ENCODE measurements around the gene DPP10. TPM values are rescaled to one million over a fixed set of nuclear protein-coding genes. Genes with fewer than 3 reads are reported as not detected.

Gene DPP10
- total and polyA plus RNA-seq, 2 of the 13 experiments (the other 11 are each of a cell fraction or from before 2014, with no cell fraction given): 0.95 to 1.7 TPM

DNA sequence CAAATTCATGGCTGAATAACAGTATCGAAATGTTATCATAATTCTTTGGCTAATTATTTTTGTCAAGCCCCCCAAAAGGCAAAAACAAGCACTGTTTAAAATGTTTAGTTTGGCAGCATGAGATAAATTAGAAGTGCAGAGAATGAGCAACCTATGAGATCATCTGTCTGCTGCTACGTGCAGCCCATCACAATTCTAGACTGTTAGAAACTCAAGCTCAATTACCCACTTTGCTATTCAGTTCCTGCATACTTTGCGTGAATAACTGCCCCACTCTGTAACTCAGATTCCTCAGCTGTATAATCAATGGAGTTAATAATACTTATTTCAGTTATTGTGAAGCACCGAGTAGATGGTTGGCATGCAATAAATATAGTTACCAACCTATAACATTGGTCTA lies 1181.9 kb downstream of the DPP10 start:
- Histone ChIP-seq H3K79me2 (ENCODE audit: insufficient read depth, low read length) (no peaks in the 10 kb centered on the region), H3K4me3 (replicated peaks in 1 of 3; ENCODE audit: insufficient read depth in 1 of 3, low read depth in 2 of 3, low read length in 3 of 3) (no peak overlapping the region), H3K27me3 (ENCODE audit: control insufficient read depth in 1 of 2, insufficient read depth in 2 of 2, low read length in 2 of 2) (no peaks in the 10 kb centered on the region), H3K4me1 (ENCODE audit: insufficient read depth, low read length) (no peaks in the 10 kb centered on the region), H3K27ac (ENCODE audit: extremely low read length, insufficient read depth, low read length) (no peak overlapping the region), H3K4me2 (ENCODE audit: low read depth, low read length) (no peak overlapping the region), H4K20me1 (ENCODE audit: insufficient read depth, low read length) (no peaks in the 10 kb centered on the region), H2AFZ (ENCODE audit: low read length) (no peak overlapping the region), H3K36me3 (replicated peaks in 1 of 2; ENCODE audit: control insufficient read depth in 1 of 2, insufficient read depth in 2 of 2, low read length in 2 of 2) (no peaks in the 10 kb centered on the region), H3K9ac (ENCODE audit: insufficient read depth, low read depth, low read length) (no peak overlapping the region), H3K9me3 (ENCODE audit: low read length) (peaks cover 88% of the 10 kb centered on the region)
- FAIRE-seq: no peak
- 19% methylated on average over 4 of the region's 4 CpGs for whole genome bisulfite sequencing (ENCODE audit: low lambda C conversion rate)
- ChIA-PET CTCF (ENCODE audit: low intra/inter-chr PET ratio, low total read pairs) (no interaction called here), POLR2A (no interaction called here)
- in situ Hi-C loops (cut with HindIII; ENCODE audit: extremely low pct_ligation_motif_present, low pct_unique_long_range_greater_than_20kb): no loop called here
- BruUV-seq (replicated peaks): no TSS peak
- intact Hi-C loops (cut with micrococcal nuclease; ENCODE audit: unreplicated experiment): no loop called here
- ATAC-seq: no peak
- DNase-seq (ENCODE audit: low spot score): no peak
- no peak for TF ChIP-seq ZNF280D (CRISPR knock-in tag; IDR thresholded peaks at IDR 0.05)
- TF ChIP-seq NFRKB (IDR thresholded peaks at IDR 0.05): no peak
- TF ChIP-seq PCBP2 (optimal IDR thresholded peaks at IDR 0.05; ENCODE audit: low read depth, low read length, poor library complexity, severe bottlenecking): no peak
- no peak for TF ChIP-seq NCOA1 (CRISPR knock-in tag; IDR thresholded peaks at IDR 0.05)
- TF ChIP-seq SSRP1 (CRISPR knock-in tag; IDR thresholded peaks at IDR 0.05): no peak
- no peak for TF ChIP-seq MAFG (CRISPR knock-in tag; IDR thresholded peaks at IDR 0.05)
- no peak for TF ChIP-seq RXRB (CRISPR knock-in tag; IDR thresholded peaks at IDR 0.05; ENCODE audit: borderline replicate concordance)
- no peak for TF ChIP-seq SRF (IDR thresholded peaks at IDR 0.05; ENCODE audit: low read depth, low read length)
- no peak for TF ChIP-seq ZNF687 (CRISPR knock-in tag; IDR thresholded peaks at IDR 0.05)
- no peak for TF ChIP-seq ARNTL (CRISPR knock-in tag; IDR thresholded peaks at IDR 0.05)
- no peak for TF ChIP-seq RFXANK (CRISPR knock-in tag; IDR thresholded peaks at IDR 0.05)
- TF ChIP-seq SIX4 (CRISPR knock-in tag; IDR thresholded peaks at IDR 0.05): no peak
- no peak for TF ChIP-seq AHDC1 (CRISPR knock-in tag; IDR thresholded peaks at IDR 0.05; ENCODE audit: borderline replicate concordance)
- TF ChIP-seq YY1 (IDR thresholded peaks at IDR 0.05; ENCODE audit: insufficient read depth, insufficient replicate concordance, low read depth, low read length): no peak

Measured in HepG2 (cell line).